Fibroblast of lung (primary cell): ENCODE measurements around the gene RANBP3L. TPM values are rescaled to one million over a fixed set of nuclear protein-coding genes. Genes with fewer than 3 reads are reported as not detected.

Experiments
- DNase-seq, 2 donors: peaks; one replicate each; pipeline versions ENCODE4 v3.0.0 to v3.0.0-alpha.2; 2010; ENCODE audit warnings: low read depth in 2 of 2
- H2AFZ ChIP-seq: 2 replicates; pipeline ENCODE4 v1.5.1; 2012; ENCODE audit warnings: low read length, control low read depth, inconsistent platforms
- H3K27ac ChIP-seq: 2 replicates; pipeline ENCODE4 v1.5.1; 2011; ENCODE audit warnings: low read length, control low read depth; ENCODE audit not compliant: insufficient read depth
- H3K27me3 ChIP-seq: 2 replicates; pipeline ENCODE4 v1.5.1; 2011; ENCODE audit warnings: mild to moderate bottlenecking, low read length; ENCODE audit not compliant: control insufficient read depth, insufficient read depth
- H3K36me3 ChIP-seq: 2 replicates; pipeline ENCODE4 v1.5.1; 2011; ENCODE audit warnings: low read length; ENCODE audit not compliant: control insufficient read depth, insufficient read depth
- H3K4me1 ChIP-seq: 2 replicates; pipeline ENCODE4 v1.5.1; 2011; ENCODE audit warnings: low read length; ENCODE audit not compliant: control insufficient read depth, insufficient read depth; ENCODE audit errors: extremely low read depth
- H3K4me2 ChIP-seq: 2 replicates; pipeline ENCODE4 v1.5.1; 2011; ENCODE audit warnings: low read length, control low read depth; ENCODE audit not compliant: insufficient read depth; ENCODE audit errors: extremely low read depth
- H3K4me3 ChIP-seq, 4 experiments: fragments of 200-600 bp in 1 of 4; sonication (generic) in 1 of 4; replicated peaks in 1 of 4; 2 replicates each; pipeline ENCODE4 v1.5.1; 2011 to 2016; ENCODE audit warnings: low read length in 4 of 4, low read depth in 3 of 4, mild to moderate bottlenecking in 3 of 4, control low read depth in 2 of 4, inconsistent platforms in 1 of 4, mixed read lengths in 1 of 4; ENCODE audit not compliant: insufficient read depth in 1 of 4; ENCODE audit errors: control extremely low read depth in 1 of 4
- H3K79me2 ChIP-seq: 2 replicates; pipeline ENCODE4 v1.5.1; 2012; ENCODE audit warnings: mild to moderate bottlenecking, low read length, inconsistent platforms; ENCODE audit not compliant: control insufficient read depth, insufficient read depth
- H3K9ac ChIP-seq: 2 replicates; pipeline ENCODE4 v1.5.1; 2011; ENCODE audit warnings: mild to moderate bottlenecking, low read length, control low read depth; ENCODE audit not compliant: insufficient read depth
- H3K9me3 ChIP-seq: 2 replicates; pipeline ENCODE4 v1.5.1; 2012; ENCODE audit warnings: low read depth, low read length; ENCODE audit not compliant: control insufficient read depth, insufficient read depth
- H4K20me1 ChIP-seq: 2 replicates; pipeline ENCODE4 v1.5.1; 2011; ENCODE audit warnings: low read length; ENCODE audit not compliant: control insufficient read depth, insufficient read depth; ENCODE audit errors: extremely low read depth
- EZH2 ChIP-seq: IDR thresholded peaks from 2 replicates; pipeline ENCODE4 v1.5.1; 2012; ENCODE audit warnings: low read length, control low read depth, mild to moderate bottlenecking; ENCODE audit errors: missing control alignments
- polyA plus RNA-seq, 2 donors: library from polyadenylated mRNA; depleted of rRNA in 1 of 2; stranded (reverse) in 1 of 2; unstranded in 1 of 2; fragments of >200 nt; gene quantifications; 2 replicates each; pipeline ENCODE4 v1.2.1, GENCODE V29; 2011 to 2012; ENCODE audit warnings: missing spikeins in 1 of 2
- total RNA-seq: library from RNA; depleted of rRNA; stranded (reverse); fragments of >200 nt; gene quantifications from 2 replicates; pipeline ENCODE4 v1.2.1, GENCODE V29; 2014
- TF ChIP-seq, protein P1 (sequence below), 2 donors: IDR thresholded peaks in 1 of 2; conservative IDR thresholded peaks in 1 of 2; 1 replicate in 1 of 2; 2 replicates in 1 of 2; pipeline ENCODE4 v1.5.1; 2011 to 2012; ENCODE audit warnings: low read length in 2 of 2, control low read depth in 1 of 2, inconsistent platforms in 1 of 2, low read depth in 1 of 2, mild to moderate bottlenecking in 1 of 2

Gene RANBP3L
- total and polyA plus RNA-seq, 2 donors (not counting 1 experiment from before 2014, with no cell fraction given): 0.09 TPM; not detected in 1

DNA sequence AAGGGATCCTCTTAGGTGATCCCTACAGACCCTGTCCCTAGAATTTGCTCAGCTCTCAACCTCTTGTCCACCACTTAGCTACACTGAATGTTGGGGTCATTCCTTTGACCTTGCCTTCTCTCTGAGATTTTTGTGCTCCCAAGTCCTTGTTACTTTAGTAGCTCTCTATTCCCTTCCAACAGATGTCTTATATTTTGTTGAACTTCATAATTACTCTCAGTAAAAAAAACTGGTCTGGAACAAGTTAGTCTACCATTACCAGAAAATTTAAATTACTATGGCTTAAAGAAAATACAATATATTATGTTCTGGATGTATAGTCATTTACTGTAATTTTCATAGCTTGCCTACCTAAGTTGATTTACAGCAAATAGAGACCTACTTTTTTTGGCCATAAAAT is 23.5 kb upstream of the RANBP3L start:
- Histone ChIP-seq H3K4me3 (no peak overlapping the region), H3K79me2 (no peaks in the 10 kb centered on the region), H3K9ac (no peak overlapping the region), H2AFZ (no peak overlapping the region), H3K4me2 (no peak overlapping the region), H3K4me1 (no peaks in the 10 kb centered on the region), H3K9me3 (no peaks in the 10 kb centered on the region), H4K20me1 (no peaks in the 10 kb centered on the region), H3K36me3 (no peaks in the 10 kb centered on the region), H3K27me3 (no peaks in the 10 kb centered on the region), H3K27ac (no peak overlapping the region)
- TF ChIP-seq, protein P1, sequence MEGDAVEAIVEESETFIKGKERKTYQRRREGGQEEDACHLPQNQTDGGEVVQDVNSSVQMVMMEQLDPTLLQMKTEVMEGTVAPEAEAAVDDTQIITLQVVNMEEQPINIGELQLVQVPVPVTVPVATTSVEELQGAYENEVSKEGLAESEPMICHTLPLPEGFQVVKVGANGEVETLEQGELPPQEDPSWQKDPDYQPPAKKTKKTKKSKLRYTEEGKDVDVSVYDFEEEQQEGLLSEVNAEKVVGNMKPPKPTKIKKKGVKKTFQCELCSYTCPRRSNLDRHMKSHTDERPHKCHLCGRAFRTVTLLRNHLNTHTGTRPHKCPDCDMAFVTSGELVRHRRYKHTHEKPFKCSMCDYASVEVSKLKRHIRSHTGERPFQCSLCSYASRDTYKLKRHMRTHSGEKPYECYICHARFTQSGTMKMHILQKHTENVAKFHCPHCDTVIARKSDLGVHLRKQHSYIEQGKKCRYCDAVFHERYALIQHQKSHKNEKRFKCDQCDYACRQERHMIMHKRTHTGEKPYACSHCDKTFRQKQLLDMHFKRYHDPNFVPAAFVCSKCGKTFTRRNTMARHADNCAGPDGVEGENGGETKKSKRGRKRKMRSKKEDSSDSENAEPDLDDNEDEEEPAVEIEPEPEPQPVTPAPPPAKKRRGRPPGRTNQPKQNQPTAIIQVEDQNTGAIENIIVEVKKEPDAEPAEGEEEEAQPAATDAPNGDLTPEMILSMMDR (conservative IDR thresholded peaks at IDR 0.05 in 1 of 2, IDR thresholded peaks at IDR 0.05 in 1 of 2; ENCODE audit: low read depth in 1 of 2, low read length in 2 of 2): no peak
- TF ChIP-seq EZH2: no peak
- DNase-seq: no peak

DNA sequence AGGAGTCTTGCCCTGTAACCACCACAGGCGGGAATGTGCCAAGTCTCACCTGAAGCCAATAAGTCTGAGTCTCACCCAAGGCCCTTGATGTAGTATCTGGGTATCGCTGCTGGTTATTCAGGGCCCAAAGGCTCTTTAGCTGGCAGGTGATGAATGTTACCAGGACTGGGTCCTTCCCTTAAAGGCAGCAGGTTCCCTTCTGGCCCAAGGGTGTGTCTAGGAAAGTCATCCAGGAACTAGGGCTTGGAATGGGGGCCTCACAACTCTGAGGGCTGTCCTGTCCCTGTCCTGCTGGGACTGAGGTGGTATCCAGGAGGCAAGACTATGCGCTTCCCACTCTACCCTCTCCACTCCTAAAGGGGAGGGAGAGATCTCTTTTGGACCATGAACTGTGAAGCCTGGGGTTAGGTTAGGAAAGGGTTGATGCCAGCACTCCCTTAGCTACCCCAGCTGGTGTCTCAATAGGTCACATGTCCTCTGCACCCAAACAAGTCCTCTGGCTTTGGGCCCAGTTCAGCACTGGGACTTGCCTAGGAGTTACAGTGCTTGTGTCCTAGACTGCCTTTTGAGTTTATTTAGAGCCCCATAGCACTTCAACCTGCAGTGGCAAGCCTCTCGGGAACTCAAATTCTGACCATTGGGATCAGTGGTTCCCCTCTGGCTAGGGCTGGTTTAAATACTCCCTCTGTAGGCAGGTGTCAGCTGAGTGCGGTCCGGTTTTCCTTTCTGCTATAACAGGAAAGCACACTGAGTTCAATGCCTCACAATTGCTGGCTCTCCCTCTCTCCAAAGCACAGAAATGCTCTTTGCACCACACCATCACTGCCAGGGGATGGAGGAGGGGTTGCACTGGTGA is 22.5 kb upstream of the RANBP3L start:
- no peak for TF ChIP-seq EZH2
- TF ChIP-seq, protein P1 (conservative IDR thresholded peaks at IDR 0.05 in 1 of 2, IDR thresholded peaks at IDR 0.05 in 1 of 2; ENCODE audit: low read depth in 1 of 2, low read length in 2 of 2): no peak
- no peaks in the 10 kb centered on the region for H3K4me1 ChIP-seq
- DNase-seq: no peak

DNA sequence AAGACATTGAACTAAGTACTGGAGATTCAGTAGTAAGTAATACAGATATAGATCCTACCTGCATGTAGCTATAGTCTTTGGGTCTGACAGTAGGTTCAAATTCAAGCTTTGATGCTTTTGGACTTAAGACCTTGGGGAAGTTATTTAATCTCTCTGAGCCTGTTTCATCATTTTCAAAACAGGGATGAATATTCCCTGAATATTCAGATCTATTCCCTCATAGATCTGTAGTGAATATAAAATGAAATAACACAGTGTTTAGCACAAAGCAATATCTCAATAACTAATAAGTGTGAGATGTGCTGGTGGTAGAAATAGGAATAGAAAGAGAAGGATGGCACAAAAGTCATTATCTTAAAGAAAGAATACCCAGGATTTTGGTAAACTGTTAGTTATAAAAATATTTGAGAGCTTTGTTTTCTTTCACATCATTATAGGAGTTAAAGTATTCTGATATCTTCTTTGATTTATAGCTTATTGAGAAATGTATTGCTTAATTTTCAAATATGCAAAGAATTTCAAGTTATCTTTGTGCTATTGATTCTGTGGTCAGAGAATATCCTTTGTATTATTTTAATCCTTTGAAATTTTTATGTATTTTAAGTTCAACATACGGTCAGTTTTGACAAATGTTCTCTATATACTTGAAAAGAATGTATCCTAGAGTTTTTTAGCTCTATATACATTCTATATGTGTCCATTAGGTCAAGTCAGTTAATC is 11.4 kb upstream of the RANBP3L start:
- H3K9ac ChIP-seq: no peak overlapping the region
- no peaks in the 10 kb centered on the region for H3K79me2 ChIP-seq
- no peaks in the 10 kb centered on the region for H3K27me3 ChIP-seq
- no peak overlapping the region for H3K27ac ChIP-seq
- H3K4me3 ChIP-seq: no peak overlapping the region
- H3K4me1 ChIP-seq: no peaks in the 10 kb centered on the region
- H2AFZ ChIP-seq: no peak overlapping the region
- no peak overlapping the region for H3K4me2 ChIP-seq
- H4K20me1 ChIP-seq: no peaks in the 10 kb centered on the region
- no peaks in the 10 kb centered on the region for H3K36me3 ChIP-seq
- TF ChIP-seq EZH2: no peak
- TF ChIP-seq, protein P1 (conservative IDR thresholded peaks at IDR 0.05 in 1 of 2, IDR thresholded peaks at IDR 0.05 in 1 of 2; ENCODE audit: low read depth in 1 of 2, low read length in 2 of 2): no peak
- H3K9me3 ChIP-seq: no peaks in the 10 kb centered on the region
- DNase-seq: no peak

More for the DNA sequence above, 22.5 kb upstream of the RANBP3L start:
- no peaks in the 10 kb centered on the region for H3K79me2 ChIP-seq
- H3K9me3 ChIP-seq: no peaks in the 10 kb centered on the region
- H4K20me1 ChIP-seq: no peaks in the 10 kb centered on the region
- no peak overlapping the region for H3K4me2 ChIP-seq
- no peak overlapping the region for H3K9ac ChIP-seq
- H2AFZ ChIP-seq: no peak overlapping the region
- no peak overlapping the region for H3K27ac ChIP-seq
- H3K36me3 ChIP-seq: no peaks in the 10 kb centered on the region
- no peaks in the 10 kb centered on the region for H3K27me3 ChIP-seq
- H3K4me3 ChIP-seq: no peak overlapping the region
